Transverse colon (tissue), 4 donors: ENCODE data around the gene ALOXE3. TPM values are rescaled to one million over a fixed set of nuclear protein-coding genes. Genes with fewer than 3 reads are reported as not detected.

ENCODE experiments used
- DNase-seq: peaks from one replicate; pipeline ENCODE4 v3.0.0-alpha.2; 2019
- H3K27ac ChIP-seq, 4 donors: fragments of 200-600 bp; sonication (generic); 2 replicates each; pipeline ENCODE4 v1.5.1; 2016 to 2018; ENCODE audit warnings: inconsistent platforms in 4 of 4
- H3K27me3 ChIP-seq: fragments of 200-600 bp; sonication (generic); 2 replicates; pipeline ENCODE4 v1.5.1; 2017; ENCODE audit warnings: inconsistent platforms
- H3K36me3 ChIP-seq, 4 donors: fragments of 200-600 bp; sonication (generic); 2 replicates each; pipeline ENCODE4 v1.5.1; 2017 to 2019; ENCODE audit warnings: inconsistent platforms in 4 of 4
- H3K4me1 ChIP-seq, 4 donors: fragments of 200-600 bp; sonication (generic); 2 replicates each; pipeline ENCODE4 v1.5.1; 2017 to 2020; ENCODE audit warnings: inconsistent platforms in 4 of 4
- H3K4me3 ChIP-seq, 4 donors: fragments of 200-600 bp; sonication (generic); 1 replicate in 1 of 4; 2 replicates in 3 of 4; pipeline versions ENCODE4 v1.5.1 to v1.6.1; 2017 to 2019; ENCODE audit warnings: inconsistent platforms in 4 of 4
- H3K9me3 ChIP-seq, 2 donors: fragments of 200-600 bp; sonication (generic); 2 replicates each; pipeline ENCODE4 v1.5.1; 2017 to 2019; ENCODE audit warnings: inconsistent platforms in 2 of 2
- EP300 ChIP-seq: sonication (generic); formaldehyde crosslinking; IDR thresholded peaks from one replicate; pipeline ENCODE4 v1.6.1; 2017; ENCODE audit warnings: antibody characterized with exemption, low read depth
- POLR2A ChIP-seq: fragments of 450-650 bp; IDR thresholded peaks from one replicate; pipeline ENCODE4 v1.6.1; 2016; ENCODE audit warnings: antibody characterized with exemption, mild to moderate bottlenecking, moderate library complexity
- POLR2AphosphoS5 ChIP-seq, 3 donors: sonication (generic); formaldehyde crosslinking; IDR thresholded peaks; one replicate each; pipeline ENCODE4 v1.6.1; 2016; ENCODE audit warnings: antibody characterized with exemption in 3 of 3
- WGBS, 2 donors: methylation state at CpG; one replicate each; pipeline ENCODE4 v1.1.5; 2018; ENCODE audit warnings: low coverage in 1 of 2; 5-methylcytosine and 5-hydroxymethylcytosine counted together
- in situ Hi-C, 4 donors: fragments of 200-750 bp; cut with MboI; loops; one replicate each; pipeline versions ENCODE4 v1.15.0 to v1.15.1; 2017; ENCODE audit warnings: low sequenced_read_pairs in 3 of 4, low pct_ligation_motif_present in 1 of 4, low pct_unique_long_range_greater_than_20kb in 1 of 4
- intact Hi-C: fragments of 100-400 bp; cut with DNase I; formaldehyde crosslinking; loops from one replicate; pipeline ENCODE4 v1.15.1; 2023; ENCODE audit warnings: low total_unique reads
- total RNA-seq, 4 donors: library from RNA; depleted of rRNA; stranded (reverse); fragments of >200 nt; gene quantifications; one replicate each; pipeline ENCODE4 v1.1.0, GENCODE V29; 2016
- TF ChIP-seq, protein P1 (sequence below), 5 experiments: fragments of 200-600 bp in 3 of 5; fragments of 450-650 bp in 2 of 5; sonication (generic) in 3 of 5; IDR thresholded peaks; 1 replicate in 2 of 5; 2 replicates in 3 of 5; pipeline ENCODE4 v1.5.1; 2016 to 2017; ENCODE audit warnings: antibody characterized with exemption in 5 of 5, inconsistent platforms in 3 of 5, mild to moderate bottlenecking in 2 of 5, moderate library complexity in 1 of 5

ALOXE3 gene
- total RNA-seq, 4 donors from 2014 or later = 0.79 TPM; not detected in 3

DNA sequence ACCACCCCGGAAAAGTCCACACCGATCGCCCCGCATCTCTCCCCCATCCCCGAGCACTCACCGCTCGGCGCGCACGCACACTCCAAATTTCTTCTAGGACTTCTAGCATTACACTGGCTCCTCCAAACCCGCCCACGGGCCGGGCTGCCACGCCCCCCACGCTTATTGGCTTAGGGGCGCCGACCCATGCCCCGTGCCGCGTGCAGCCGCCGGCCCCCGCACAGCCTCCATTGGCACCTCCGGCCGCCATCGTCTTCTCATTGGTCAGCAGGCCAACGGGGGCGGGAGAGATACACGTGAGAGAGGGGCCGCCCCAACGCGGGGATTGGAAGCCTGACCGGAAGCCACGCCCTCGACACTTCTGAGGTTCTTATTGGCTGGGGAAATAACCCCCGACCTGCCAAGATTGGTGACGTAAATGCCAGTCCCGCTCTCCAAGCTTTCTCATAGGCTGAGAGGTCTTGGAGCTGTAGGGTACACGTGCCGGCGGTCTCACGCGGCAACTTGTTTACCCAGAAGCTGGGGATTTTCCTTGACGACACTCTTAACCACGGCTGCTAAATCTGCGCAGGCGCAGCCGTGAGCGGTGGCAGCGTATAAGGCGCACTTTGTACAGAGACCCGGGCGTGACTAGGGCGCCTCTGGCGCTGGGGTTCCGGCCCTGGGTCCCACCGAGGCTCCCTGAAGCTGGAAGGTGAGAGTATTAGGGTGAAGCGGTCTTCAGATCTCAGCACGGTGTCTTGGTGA is 38.1 kb upstream of the ALOXE3 start:
- H3K27ac ChIP-seq = peak overlapping the region; percentile 99 to 100 (median 100)
- intact Hi-C loops = no loop called here
- H3K9me3 ChIP-seq = no peaks in the 10 kb centered on the region
- peaks cover 0 to 3% (median 0%) of the 10 kb centered on the region in 4 donors for H3K36me3 ChIP-seq
- H3K27me3 ChIP-seq = no peaks in the 10 kb centered on the region
- peak; percentile 100 for DNase-seq
- in situ Hi-C loops = no loop called here
- H3K4me1 ChIP-seq = peaks cover 24 to 65% (median 45%) of the 10 kb centered on the region in 4 donors
- TF ChIP-seq, protein P1, sequence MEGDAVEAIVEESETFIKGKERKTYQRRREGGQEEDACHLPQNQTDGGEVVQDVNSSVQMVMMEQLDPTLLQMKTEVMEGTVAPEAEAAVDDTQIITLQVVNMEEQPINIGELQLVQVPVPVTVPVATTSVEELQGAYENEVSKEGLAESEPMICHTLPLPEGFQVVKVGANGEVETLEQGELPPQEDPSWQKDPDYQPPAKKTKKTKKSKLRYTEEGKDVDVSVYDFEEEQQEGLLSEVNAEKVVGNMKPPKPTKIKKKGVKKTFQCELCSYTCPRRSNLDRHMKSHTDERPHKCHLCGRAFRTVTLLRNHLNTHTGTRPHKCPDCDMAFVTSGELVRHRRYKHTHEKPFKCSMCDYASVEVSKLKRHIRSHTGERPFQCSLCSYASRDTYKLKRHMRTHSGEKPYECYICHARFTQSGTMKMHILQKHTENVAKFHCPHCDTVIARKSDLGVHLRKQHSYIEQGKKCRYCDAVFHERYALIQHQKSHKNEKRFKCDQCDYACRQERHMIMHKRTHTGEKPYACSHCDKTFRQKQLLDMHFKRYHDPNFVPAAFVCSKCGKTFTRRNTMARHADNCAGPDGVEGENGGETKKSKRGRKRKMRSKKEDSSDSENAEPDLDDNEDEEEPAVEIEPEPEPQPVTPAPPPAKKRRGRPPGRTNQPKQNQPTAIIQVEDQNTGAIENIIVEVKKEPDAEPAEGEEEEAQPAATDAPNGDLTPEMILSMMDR (IDR thresholded peaks at IDR 0.05) = no peak
- peak; percentile 100 for TF ChIP-seq POLR2A
- peak; percentile 100 for TF ChIP-seq POLR2AphosphoS5 (IDR thresholded peaks at IDR 0.05)
- TF ChIP-seq EP300 = peak; percentile 79
- 1% methylated on average over 12 to 59 of the region's 59 CpGs for WGBS, 2 donors
- peak overlapping the region; percentile 69 to 94 (median 84) for H3K4me3 ChIP-seq

DNA sequence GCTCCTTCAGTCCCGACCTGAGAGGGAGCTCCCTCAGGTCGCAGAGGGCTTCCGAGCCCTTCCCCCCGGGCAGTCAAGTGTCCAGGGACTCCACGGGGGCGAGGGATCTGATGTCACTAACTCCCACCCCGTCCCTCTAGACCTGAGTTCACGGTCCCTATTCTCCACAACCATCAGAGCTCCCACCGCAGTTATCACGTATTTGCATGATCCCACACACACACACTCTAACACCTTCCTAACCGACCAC is 37.6 kb upstream of the ALOXE3 start:
- peak overlapping the region; percentile 95 to 100 (median 99) for H3K27ac ChIP-seq
- in situ Hi-C loops (no loop called here), intact Hi-C loops (no loop called here)
- H3K27me3 ChIP-seq = no peaks in the 10 kb centered on the region
- WGBS, 2 donors = 0 to 8% methylated on average over 3 to 11 of the region's 11 CpGs
- peak overlapping the region; percentile 69 to 94 (median 84) for H3K4me3 ChIP-seq
- peaks cover 0 to 3% (median 0%) of the 10 kb centered on the region in 4 donors for H3K36me3 ChIP-seq
- H3K9me3 ChIP-seq = no peaks in the 10 kb centered on the region
- no peak for TF ChIP-seq EP300
- no peak for TF ChIP-seq POLR2A
- TF ChIP-seq POLR2AphosphoS5 (IDR thresholded peaks at IDR 0.05) = no peak
- TF ChIP-seq, protein P1 (IDR thresholded peaks at IDR 0.05) = no peak
- H3K4me1 ChIP-seq = peaks cover 19 to 65% (median 45%) of the 10 kb centered on the region in 4 donors
- no peak for DNase-seq

DNA sequence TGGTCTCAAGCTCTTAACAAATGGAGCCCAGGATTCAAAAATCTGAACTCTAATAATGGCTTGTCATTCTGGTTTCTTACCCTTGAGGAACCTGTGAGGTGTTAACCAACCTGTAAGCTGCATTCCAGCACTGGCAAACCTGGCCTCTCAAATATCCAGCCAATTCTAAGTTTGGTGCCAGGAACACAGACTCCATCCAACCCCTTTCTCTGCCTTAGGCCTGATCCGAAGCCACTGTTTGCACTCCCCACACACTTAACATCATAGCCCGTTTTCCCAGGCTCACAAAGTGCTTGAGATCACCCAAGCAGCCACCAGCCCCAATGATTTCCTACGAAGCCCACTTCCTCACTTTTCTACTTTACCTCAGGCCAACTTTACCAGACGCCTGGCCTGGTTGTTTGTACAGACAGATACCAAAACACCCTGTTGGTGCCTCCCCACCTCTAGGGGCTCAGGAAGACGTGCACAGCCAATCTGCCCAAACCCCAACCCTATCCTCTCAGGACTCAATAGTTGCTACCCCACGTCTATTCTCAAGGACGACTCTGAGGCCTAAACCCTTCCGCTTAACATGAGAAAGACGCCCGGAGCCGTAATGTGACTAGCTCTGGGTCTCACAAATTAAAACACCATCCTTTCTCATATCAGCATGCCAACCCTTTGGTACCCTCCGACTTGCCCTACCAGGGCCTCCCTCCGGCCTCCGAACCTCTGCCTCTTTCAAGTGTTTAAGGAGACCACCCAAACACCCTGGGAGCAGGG is 37.1 kb upstream of the ALOXE3 start:
- WGBS, 2 donors = 29 to 41% methylated on average over 9 to 14 of the region's 14 CpGs
- Histone ChIP-seq H3K4me1 (peaks cover 14 to 65% (median 46%) of the 10 kb centered on the region in 4 donors), H3K27me3 (no peaks in the 10 kb centered on the region), H3K36me3 (peaks cover 0 to 5% (median under 1%) of the 10 kb centered on the region in 4 donors), H3K27ac (peak overlapping the region; percentile 95 to 100 (median 99)), H3K4me3 (peak overlapping the region; percentile 69 to 94 (median 84)), H3K9me3 (no peaks in the 10 kb centered on the region)
- TF ChIP-seq, protein P1 (IDR thresholded peaks at IDR 0.05) = peak in 3 of 5 experiments; percentile 13 to 16 (median 13)
- TF ChIP-seq EP300 = no peak
- in situ Hi-C loops (no loop called here), intact Hi-C loops (no loop called here)
- no peak for DNase-seq

DNA sequence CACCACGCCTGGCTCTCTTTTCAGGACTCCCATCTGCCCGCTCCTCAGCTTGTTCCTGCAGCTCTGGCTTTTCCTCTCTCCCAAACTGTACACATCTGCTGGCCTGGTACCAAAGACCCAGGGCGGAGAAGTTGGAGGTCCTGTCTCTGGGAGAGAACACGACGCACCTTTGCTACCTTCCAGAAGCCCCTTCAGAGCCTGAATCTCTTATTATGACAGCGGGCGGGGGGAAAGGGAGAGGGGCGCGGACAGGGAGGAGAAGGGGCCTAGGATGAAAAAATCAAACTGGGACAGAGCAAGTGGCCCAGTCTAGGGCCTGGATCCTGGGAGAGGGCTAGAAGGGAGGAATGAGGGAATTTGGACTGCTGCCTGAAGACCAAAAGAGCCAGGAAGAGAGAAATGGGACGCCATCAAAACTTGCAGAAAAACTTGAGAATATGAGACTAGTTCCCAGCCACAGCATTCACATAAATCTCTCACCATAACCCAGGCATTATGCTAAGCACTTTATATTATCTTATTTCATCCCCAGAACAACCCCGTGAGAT is 36.4 kb upstream of the ALOXE3 start:
- Histone ChIP-seq H3K9me3 (no peaks in the 10 kb centered on the region), H3K27ac (peak overlapping the region; percentile 95 to 100 (median 99)), H3K4me3 (peak overlapping the region; percentile 69 to 94 (median 84)), H3K4me1 (peaks cover 14 to 67% (median 48%) of the 10 kb centered on the region in 4 donors), H3K27me3 (no peaks in the 10 kb centered on the region), H3K36me3 (peaks cover 0 to 9% (median 4%) of the 10 kb centered on the region in 4 donors)
- WGBS, 2 donors = 37 to 44% methylated on average over 2 to 11 of the region's 11 CpGs
- TF ChIP-seq POLR2AphosphoS5 (IDR thresholded peaks at IDR 0.05) (no peak), EP300 (no peak), POLR2A (no peak)
- TF ChIP-seq, protein P1 (IDR thresholded peaks at IDR 0.05) = no peak
- in situ Hi-C loops = no loop called here
- intact Hi-C loops = no loop called here
- no peak for DNase-seq
